WTC11 (cell line): ENCODE measurements around the gene ANO3. TPM values are rescaled to one million over a fixed set of nuclear protein-coding genes. Genes with fewer than 3 reads are reported as not detected.

ENCODE experiments used
- ATAC-seq: fragments of 200-7000 bp; cut with Tn5 transposase; 2 replicates; pipeline ENCODE4 v1.10.0; 2021; ENCODE audit warnings: mild to moderate bottlenecking, moderate library complexity
- Bru-seq: library from RNA; stranded (reverse); fragments of 400-500 nt; gene quantifications from one replicate; lab custom pipeline; 2021; lab: Mats Ljungman, UMichigan
- CTCF ChIA-PET: fragments of 300-600 bp; sonication (Branson Sonifier 250); formaldehyde crosslinking; loops from one replicate; lab custom pipeline; 2021; ENCODE audit warnings: antibody characterized with exemption; lab: Charles Lee
- POLR2A ChIA-PET: fragments of 350-600 bp; sonication (Branson Sonifier 250); formaldehyde crosslinking; loops from one replicate; lab custom pipeline; 2021; ENCODE audit warnings: antibody characterized with exemption; lab: Charles Lee
- DNase-seq: peaks from one replicate; pipeline ENCODE4 v3.0.0; 2021; ENCODE audit warnings: low spot score
- H3K27ac Mint-ChIP-seq: 2 replicates; pipeline ENCODE4 v1.8.0; 2021; ENCODE audit warnings: mixed read lengths
- H3K27me3 Mint-ChIP-seq: 2 replicates; pipeline ENCODE4 v1.8.0; 2021; ENCODE audit warnings: low read depth, mild to moderate bottlenecking, moderate library complexity, mixed read lengths
- H3K36me3 Mint-ChIP-seq: 2 replicates; pipeline ENCODE4 v1.8.0; 2021; ENCODE audit warnings: mixed read lengths
- H3K4me1 Mint-ChIP-seq: 2 replicates; pipeline ENCODE4 v1.8.0; 2022; ENCODE audit warnings: mixed read lengths
- H3K4me3 Mint-ChIP-seq: 2 replicates; pipeline ENCODE4 v1.8.0; 2021; ENCODE audit warnings: mild to moderate bottlenecking, moderate library complexity, mixed read lengths
- H3K9me3 Mint-ChIP-seq: 2 replicates; pipeline ENCODE4 v1.8.0; 2021; ENCODE audit warnings: mixed read lengths
- CBFB ChIP-seq: sonication (generic); formaldehyde crosslinking; IDR thresholded peaks from 2 replicates; pipeline ENCODE4 v1.8.1; 2022; ENCODE audit warnings: mild to moderate bottlenecking, low read depth, missing genetic modification reagents
- CREM ChIP-seq: sonication (generic); formaldehyde crosslinking; IDR thresholded peaks from 2 replicates; pipeline ENCODE4 v1.8.1; 2022; ENCODE audit warnings: mild to moderate bottlenecking, missing genetic modification reagents, moderate library complexity
- E2F5 ChIP-seq: sonication (generic); formaldehyde crosslinking; IDR thresholded peaks from 2 replicates; pipeline ENCODE4 v1.8.1; 2022; ENCODE audit warnings: mild to moderate bottlenecking, moderate library complexity, missing genetic modification reagents
- ETV6 ChIP-seq: sonication (generic); formaldehyde crosslinking; IDR thresholded peaks from 2 replicates; pipeline ENCODE4 v1.8.1; 2022; ENCODE audit warnings: mild to moderate bottlenecking, missing genetic modification reagents
- FOXP4 ChIP-seq: sonication (generic); formaldehyde crosslinking; IDR thresholded peaks from 2 replicates; pipeline ENCODE4 v1.8.0; 2022; ENCODE audit warnings: mild to moderate bottlenecking, missing genetic modification reagents
- HMGXB4 ChIP-seq: sonication (generic); formaldehyde crosslinking; IDR thresholded peaks from 2 replicates; pipeline ENCODE4 v1.8.1; 2023; ENCODE audit warnings: mild to moderate bottlenecking, moderate library complexity, missing genetic modification reagents
- MLX ChIP-seq: sonication (generic); formaldehyde crosslinking; IDR thresholded peaks from 2 replicates; pipeline ENCODE4 v1.8.1; 2023; ENCODE audit warnings: mild to moderate bottlenecking, missing genetic modification reagents, moderate library complexity
- OVOL2 ChIP-seq: fragments of 250-450 bp; sonication (Bioruptor Pico); IDR thresholded peaks from 2 replicates; pipeline ENCODE4 v1.9.0; 2021; ENCODE audit warnings: mild to moderate bottlenecking, borderline replicate concordance
- RELA ChIP-seq: sonication (generic); formaldehyde crosslinking; IDR thresholded peaks from 2 replicates; pipeline ENCODE4 v1.8.1; 2022; ENCODE audit warnings: missing genetic modification reagents, mild to moderate bottlenecking, borderline replicate concordance
- SP1 ChIP-seq: sonication (generic); formaldehyde crosslinking; conservative IDR thresholded peaks from 2 replicates; pipeline ENCODE4 v1.8.1; 2022; ENCODE audit warnings: missing genetic modification reagents
- TP53 ChIP-seq: sonication (generic); formaldehyde crosslinking; IDR thresholded peaks from 2 replicates; pipeline ENCODE4 v1.8.1; 2023; ENCODE audit warnings: mild to moderate bottlenecking, missing genetic modification reagents
- ZBTB21 ChIP-seq: sonication (generic); formaldehyde crosslinking; IDR thresholded peaks from 2 replicates; pipeline ENCODE4 v1.8.1; 2023; ENCODE audit warnings: mild to moderate bottlenecking, missing genetic modification reagents, borderline replicate concordance
- ZMAT4 ChIP-seq: fragments of 250-450 bp; sonication (Bioruptor Pico); IDR thresholded peaks from 2 replicates; pipeline ENCODE4 v1.9.0; 2021; ENCODE audit warnings: mild to moderate bottlenecking
- ZNF512 ChIP-seq: sonication (generic); formaldehyde crosslinking; IDR thresholded peaks from 2 replicates; pipeline ENCODE4 v1.8.1; 2022; ENCODE audit warnings: missing genetic modification reagents, borderline replicate concordance
- long read RNA-seq, 3 experiments: library from RNA in 1 of 3; library from capped mRNA in 1 of 3; library from polyadenylated mRNA in 1 of 3; unstranded in 2 of 3; stranded (forward) in 1 of 3; transcript quantifications; one replicate each; pipeline ENCODE4 v2.0.0, GENCODE V29; 2021
- total RNA-seq: library from RNA; stranded (reverse); gene quantifications from 3 replicates; pipeline ENCODE4 v1.2.3, GENCODE V29; 2021
- TF ChIP-seq, protein P1 (sequence below): fragments of 250-450 bp; sonication (Bioruptor Pico); conservative IDR thresholded peaks from 2 replicates; pipeline ENCODE4 v1.9.0; 2021; ENCODE audit warnings: mild to moderate bottlenecking
- TF ChIP-seq, protein P2 (sequence below): fragments of 200-600 bp; IDR thresholded peaks from 2 replicates; pipeline ENCODE4 v1.8.0; 2022; ENCODE audit warnings: antibody characterized with exemption

Gene ANO3
- total RNA-seq, result 0.05 to 0.11 TPM in 2 of 3 replicates, not detected in the other
- percentile 7 among the genes with signal in this experiment for Bru-seq, nascent RNA
- long read RNA-seq, experiment 1, result 0 reads
- long read RNA-seq, experiment 2, result 0 reads
- long read RNA-seq, experiment 3, result 0 reads

- ChIA-PET CTCF (interaction anchor here (0.7 to 1.0 kb wide), 2 partner anchors 36 to 47 kb away, joined by 3 read pairs; no protein-coding TSS in a partner anchor), POLR2A (no interaction called here)
- Mint-ChIP-seq H3K36me3 (no peaks in the 10 kb centered on the region), H3K4me3 (peak within 1 kb of the TSS; percentile 72), H3K27ac (peak within 1 kb of the TSS; percentile 70; the same call in 1 of the 2 replicates), H3K4me1 (peaks cover 53% of the 10 kb centered on the region), H3K27me3 (peaks cover 10% of the 10 kb centered on the region; the same call in 1 of the 2 replicates), H3K9me3 (no peaks in the 10 kb centered on the region)
- peak; percentile 99 for ATAC-seq
- DNase-seq, result peak; percentile 95
- TF ChIP-seq MLX (no peak), ZMAT4 (CRISPR knock-in tag) (no peak), ZBTB21 (CRISPR knock-in tag) (peak; percentile 72; the same call in 1 of the 2 replicates), HMGXB4 (CRISPR knock-in tag) (peak; percentile 42; the same call in 1 of the 2 replicates), FOXP4 (CRISPR knock-in tag) (peak; percentile 56; the same call in 1 of the 2 replicates), ETV6 (peak; percentile 72; the same call in 1 of the 2 replicates), SP1 (CRISPR knock-in tag) (peak; percentile 48; the same call in 1 of the 2 replicates), E2F5 (CRISPR knock-in tag) (no peak), CBFB (peak; percentile 49; the same call in 1 of the 2 replicates), OVOL2 (CRISPR knock-in tag) (no peak), RELA (CRISPR knock-in tag) (no peak), TP53 (CRISPR knock-in tag) (0 out of 2 replicates have a peak, but pooled peaks have one; percentile 20), CREM (CRISPR knock-in tag) (peak; percentile 38; the same call in 1 of the 2 replicates), ZNF512 (CRISPR knock-in tag) (no peak)
- TF ChIP-seq, protein P1, sequence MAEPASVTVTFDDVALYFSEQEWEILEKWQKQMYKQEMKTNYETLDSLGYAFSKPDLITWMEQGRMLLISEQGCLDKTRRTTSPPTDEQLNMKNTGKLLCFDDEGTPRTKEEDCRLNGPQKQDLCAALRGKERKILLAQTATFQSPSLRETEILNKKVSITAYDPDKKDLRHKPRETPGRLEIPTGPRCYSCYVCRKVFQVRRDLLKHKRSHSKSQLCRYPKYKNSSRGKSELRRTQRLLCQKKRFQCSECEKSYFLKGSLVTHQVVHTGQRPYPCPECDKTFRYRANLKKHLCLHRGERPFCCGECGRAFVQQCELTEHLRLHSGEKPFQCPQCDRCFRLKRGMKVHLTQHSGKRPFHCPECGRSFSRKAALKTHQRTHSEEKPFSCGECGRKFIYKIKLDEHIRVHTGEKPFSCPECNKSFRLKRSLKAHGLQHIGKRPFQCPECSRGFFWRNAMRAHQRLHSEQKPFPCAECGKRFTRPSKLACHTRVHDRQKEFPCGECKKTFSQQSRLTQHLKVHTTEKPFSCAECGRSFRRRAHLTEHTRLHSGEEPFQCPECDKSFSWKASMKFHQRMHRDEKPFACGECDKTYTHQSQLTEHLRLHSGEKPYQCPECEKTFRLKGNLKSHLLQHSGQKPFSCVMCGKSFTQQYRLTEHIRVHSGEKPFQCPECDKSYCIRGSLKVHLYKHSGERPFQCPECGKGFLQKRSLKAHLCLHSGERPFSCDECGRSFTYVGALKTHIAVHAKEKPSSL (CRISPR knock-in tag), result no peak
- TF ChIP-seq, protein P2, sequence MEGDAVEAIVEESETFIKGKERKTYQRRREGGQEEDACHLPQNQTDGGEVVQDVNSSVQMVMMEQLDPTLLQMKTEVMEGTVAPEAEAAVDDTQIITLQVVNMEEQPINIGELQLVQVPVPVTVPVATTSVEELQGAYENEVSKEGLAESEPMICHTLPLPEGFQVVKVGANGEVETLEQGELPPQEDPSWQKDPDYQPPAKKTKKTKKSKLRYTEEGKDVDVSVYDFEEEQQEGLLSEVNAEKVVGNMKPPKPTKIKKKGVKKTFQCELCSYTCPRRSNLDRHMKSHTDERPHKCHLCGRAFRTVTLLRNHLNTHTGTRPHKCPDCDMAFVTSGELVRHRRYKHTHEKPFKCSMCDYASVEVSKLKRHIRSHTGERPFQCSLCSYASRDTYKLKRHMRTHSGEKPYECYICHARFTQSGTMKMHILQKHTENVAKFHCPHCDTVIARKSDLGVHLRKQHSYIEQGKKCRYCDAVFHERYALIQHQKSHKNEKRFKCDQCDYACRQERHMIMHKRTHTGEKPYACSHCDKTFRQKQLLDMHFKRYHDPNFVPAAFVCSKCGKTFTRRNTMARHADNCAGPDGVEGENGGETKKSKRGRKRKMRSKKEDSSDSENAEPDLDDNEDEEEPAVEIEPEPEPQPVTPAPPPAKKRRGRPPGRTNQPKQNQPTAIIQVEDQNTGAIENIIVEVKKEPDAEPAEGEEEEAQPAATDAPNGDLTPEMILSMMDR, result peak; percentile 46
Measured at GRCh38 chr11:26331911-26332571, at the start of gene ANO3. TSS of gene ANO3 (plus strand) at chr11:26332130. CDS start at chr11:26332276, 146 bp downstream.
